AG10803 (cell line): ENCODE data around the gene AIFM3.

Experiments
- DNase-seq: peaks from one replicate; pipeline ENCODE4 v3.0.0; 2010; ENCODE audit warnings: low read depth
- H3K4me3 ChIP-seq: 2 replicates; pipeline ENCODE4 v1.5.1; 2011; ENCODE audit warnings: mild to moderate bottlenecking, low read length, control low read depth
- TF ChIP-seq, protein P1 (sequence below): conservative IDR thresholded peaks from 2 replicates; pipeline ENCODE4 v1.5.1; 2011; ENCODE audit warnings: mild to moderate bottlenecking, low read length, control low read depth, inconsistent platforms

AIFM3 gene

DNA sequence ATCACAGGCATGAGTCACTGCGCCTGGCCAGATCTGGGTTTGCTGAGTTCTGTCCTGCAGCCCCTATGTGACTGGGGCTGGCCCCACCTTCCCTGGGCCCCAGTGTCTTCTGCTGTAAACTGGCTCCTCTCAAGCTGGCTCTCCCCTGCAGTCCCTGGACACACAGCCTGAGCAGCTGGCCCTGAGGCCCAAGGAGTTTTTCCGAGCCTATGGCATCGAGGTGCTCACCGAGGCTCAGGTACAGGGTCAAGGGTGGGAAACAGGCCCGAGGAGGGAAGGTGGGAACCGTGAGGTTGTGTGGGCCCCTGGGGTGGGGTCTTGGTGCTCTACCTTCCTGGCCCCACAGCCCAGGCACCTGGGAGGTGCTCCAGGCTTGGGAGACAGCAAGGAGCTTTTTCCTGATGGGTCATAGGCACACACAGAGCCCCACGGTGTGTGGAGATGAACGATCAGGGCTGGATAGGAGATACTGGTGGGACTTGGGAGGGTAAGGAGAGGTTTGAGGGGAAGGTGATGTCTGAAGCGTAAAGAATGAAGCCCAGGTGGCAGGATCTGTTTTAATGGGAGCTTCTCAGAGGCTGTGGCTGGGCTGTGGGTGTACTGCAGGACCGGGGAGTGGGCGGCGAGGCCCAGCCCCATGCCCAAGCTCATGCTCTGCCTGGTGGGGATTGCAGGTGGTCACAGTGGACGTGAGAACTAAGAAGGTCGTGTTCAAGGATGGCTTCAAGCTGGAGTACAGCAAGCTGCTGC, 8.7 kb downstream of the AIFM3 start:
- TF ChIP-seq, protein P1, sequence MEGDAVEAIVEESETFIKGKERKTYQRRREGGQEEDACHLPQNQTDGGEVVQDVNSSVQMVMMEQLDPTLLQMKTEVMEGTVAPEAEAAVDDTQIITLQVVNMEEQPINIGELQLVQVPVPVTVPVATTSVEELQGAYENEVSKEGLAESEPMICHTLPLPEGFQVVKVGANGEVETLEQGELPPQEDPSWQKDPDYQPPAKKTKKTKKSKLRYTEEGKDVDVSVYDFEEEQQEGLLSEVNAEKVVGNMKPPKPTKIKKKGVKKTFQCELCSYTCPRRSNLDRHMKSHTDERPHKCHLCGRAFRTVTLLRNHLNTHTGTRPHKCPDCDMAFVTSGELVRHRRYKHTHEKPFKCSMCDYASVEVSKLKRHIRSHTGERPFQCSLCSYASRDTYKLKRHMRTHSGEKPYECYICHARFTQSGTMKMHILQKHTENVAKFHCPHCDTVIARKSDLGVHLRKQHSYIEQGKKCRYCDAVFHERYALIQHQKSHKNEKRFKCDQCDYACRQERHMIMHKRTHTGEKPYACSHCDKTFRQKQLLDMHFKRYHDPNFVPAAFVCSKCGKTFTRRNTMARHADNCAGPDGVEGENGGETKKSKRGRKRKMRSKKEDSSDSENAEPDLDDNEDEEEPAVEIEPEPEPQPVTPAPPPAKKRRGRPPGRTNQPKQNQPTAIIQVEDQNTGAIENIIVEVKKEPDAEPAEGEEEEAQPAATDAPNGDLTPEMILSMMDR = no peak
- no peak for DNase-seq
- H3K4me3 ChIP-seq = no peak overlapping the region

DNA sequence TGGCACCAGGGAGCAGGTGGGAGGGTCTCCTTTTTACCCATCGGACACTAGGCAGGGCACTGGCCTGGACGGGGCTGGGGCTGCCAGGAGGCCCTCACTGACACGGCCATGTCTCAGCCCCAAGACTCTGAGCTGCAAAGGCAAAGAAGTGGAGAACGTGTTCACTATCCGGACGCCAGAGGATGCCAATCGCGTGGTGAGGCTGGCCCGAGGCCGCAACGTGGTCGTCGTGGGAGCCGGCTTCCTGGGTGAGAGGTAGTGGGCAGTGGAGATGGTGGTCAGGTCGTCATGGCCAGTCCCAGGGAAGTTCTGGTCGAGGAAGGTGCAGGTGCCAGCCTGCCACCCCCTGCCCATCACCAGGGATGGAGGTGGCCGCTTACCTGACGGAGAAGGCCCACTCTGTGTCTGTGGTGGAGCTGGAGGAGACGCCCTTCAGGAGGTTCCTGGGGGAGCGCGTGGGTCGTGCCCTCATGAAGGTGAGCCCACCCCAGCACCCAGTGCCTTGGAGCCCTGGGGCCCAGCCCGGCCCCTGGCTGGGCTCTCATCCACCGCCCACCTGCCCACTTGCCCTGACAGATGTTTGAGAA, 9.3 kb downstream of the AIFM3 start:
- TF ChIP-seq, protein P1 = no peak
- DNase-seq = no peak
- no peak overlapping the region for H3K4me3 ChIP-seq

DNA sequence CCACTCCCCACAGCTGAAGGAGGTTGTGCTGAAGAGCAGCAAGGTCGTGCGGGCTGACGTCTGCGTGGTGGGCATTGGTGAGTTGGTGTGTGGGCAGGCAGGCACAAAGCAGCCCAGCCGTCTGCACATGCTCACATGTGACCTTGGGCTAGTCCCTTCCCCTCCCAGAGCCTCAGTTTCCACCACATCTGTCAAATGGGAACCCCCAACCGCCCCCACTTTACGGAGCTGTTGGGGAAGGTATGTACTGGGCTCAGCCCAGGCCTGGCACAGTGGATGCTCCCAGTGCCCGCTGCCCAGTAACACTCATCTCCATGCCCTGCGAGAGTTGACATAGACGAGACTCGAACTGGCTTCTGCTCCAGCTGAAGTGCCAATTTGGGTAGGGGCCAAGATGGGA, 10.0 kb downstream of the AIFM3 start:
- DNase-seq = no peak
- no peak overlapping the region for H3K4me3 ChIP-seq
- TF ChIP-seq, protein P1 = no peak

DNA sequence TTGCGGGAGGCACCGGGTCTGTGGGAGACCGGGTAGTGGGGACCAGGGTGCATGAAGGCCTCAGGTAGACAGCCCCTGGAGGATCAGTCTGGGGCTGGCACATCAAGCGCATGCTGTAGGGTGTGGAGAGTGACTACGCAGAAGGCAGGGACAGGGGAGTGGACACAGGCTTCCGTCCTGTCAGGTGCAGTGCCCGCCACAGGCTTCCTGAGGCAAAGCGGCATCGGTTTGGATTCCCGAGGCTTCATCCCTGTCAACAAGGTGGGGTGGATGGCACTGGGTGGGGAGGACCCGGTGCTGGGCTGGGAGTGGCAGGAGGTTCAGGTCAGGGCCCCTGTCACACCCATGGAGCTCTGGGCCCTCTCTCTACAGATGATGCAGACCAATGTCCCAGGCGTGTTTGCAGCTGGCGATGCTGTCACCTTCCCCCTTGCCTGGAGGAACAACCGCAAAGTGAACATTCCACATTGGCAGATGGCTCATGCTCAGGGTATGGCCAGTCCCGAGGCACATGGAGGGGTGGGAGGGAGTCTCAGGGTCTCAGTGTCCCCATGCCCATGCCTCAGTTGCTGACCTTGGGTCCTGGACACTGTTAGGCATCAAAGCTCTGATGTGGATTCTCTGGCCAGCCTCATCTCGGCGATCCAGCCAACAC, 10.6 kb downstream of the AIFM3 start:
- TF ChIP-seq, protein P1 = no peak
- no peak for DNase-seq
- no peak overlapping the region for H3K4me3 ChIP-seq

DNA sequence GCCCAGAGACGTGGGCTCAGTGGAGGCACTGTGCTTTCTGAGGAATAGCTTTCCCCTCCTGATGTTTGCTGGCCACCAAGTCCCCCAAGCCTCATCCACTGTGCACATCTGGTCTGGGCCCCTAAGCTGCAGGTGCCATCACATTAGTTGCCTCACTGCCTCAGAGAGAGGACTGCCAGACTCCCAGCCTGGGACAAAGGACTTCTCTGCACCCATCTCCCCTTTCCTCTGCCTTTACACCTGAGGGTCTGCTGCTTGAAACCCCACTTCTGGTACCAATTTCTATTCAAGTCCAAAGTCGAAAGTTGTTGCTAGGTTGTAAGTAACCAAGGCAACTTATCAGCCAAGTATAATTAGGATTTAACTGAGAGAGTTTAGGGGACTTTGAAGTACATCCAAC, 11.4 kb downstream of the AIFM3 start:
- TF ChIP-seq, protein P1 = no peak
- no peak for DNase-seq
- no peak overlapping the region for H3K4me3 ChIP-seq

DNA sequence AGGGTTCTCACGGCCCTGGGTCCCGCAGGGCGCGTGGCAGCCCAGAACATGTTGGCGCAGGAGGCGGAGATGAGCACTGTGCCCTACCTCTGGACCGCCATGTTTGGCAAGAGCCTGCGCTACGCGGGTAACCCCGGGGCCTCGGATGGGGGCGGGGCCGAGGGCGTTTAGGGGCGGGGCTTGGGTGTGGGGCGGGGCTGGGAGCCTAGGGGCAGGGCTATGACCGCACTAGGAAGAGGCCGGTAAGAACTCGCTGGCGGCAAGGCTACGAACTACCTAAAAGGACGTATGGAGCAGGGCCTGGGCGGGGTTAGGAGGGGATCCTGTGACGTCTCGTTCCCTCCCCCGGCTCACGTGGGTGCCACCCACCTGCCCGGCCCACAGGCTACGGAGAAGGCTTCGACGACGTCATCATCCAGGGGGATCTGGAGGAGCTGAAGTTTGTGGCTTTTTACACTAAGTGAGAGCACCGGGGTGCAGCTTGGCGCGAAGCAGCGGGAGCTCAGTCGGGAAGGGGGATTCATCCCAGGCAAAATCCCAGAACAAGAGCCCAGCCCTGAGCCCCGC, 12.3 kb downstream of the AIFM3 start:
- TF ChIP-seq, protein P1 = no peak
- peak overlapping the region; percentile 22 for H3K4me3 ChIP-seq
- DNase-seq = peak; percentile 54
